ELR (cell line): ENCODE measurements around the gene HRAS.

ENCODE experiments used
- DNase-seq: peaks from one replicate; pipeline ENCODE4 v3.0.0-alpha.2; 2015; ENCODE audit warnings: low read depth

Gene HRAS

GRCh38 chr11:567011-567628 is 31.7 kb upstream of the HRAS start:
- DNase-seq = no peak

- DNase-seq = no peak
These were observed 30.6 kb upstream of the HRAS start for GRCh38 chr11:565921-566509.

GRCh38 chr11:563812-564578 is 28.6 kb upstream of the HRAS start:
- DNase-seq = no peak

- no peak for DNase-seq
These were observed 27.9 kb upstream of the HRAS start for GRCh38 chr11:563066-563811.

- DNase-seq = no peak
These were observed 26.8 kb upstream of the HRAS start for GRCh38 chr11:562046-562645.

GRCh38 chr11:561148-562003 is 26.0 kb upstream of the HRAS start:
- peak; percentile 58 for DNase-seq

GRCh38 chr11:560305-561147 is 25.1 kb upstream of the HRAS start, which contains the start of the genes LMNTD2 and RASSF7:
Gene LMNTD2, minus strand, starts transcription at chr11:560738. Its CDS starts 22 bp downstream, at chr11:560716.
Gene RASSF7, plus strand, starts transcription at chr11:560970. Its CDS starts 799 bp downstream, at chr11:561769.
- peak; percentile 87 for DNase-seq

- no peak for DNase-seq
These were observed 24.4 kb upstream of the HRAS start for GRCh38 chr11:559712-560304.

- no peak for DNase-seq
These were observed 23.7 kb upstream of the HRAS start for GRCh38 chr11:559020-559620.

- no peak for DNase-seq
These were observed 23.1 kb upstream of the HRAS start for GRCh38 chr11:558503-558902.

GRCh38 chr11:557328-558132 is 22.2 kb upstream of the HRAS start:
- DNase-seq = no peak

GRCh38 chr11:556662-557256 is 21.4 kb upstream of the HRAS start:
- DNase-seq = no peak

- DNase-seq = peak; percentile 37
These were observed 20.6 kb upstream of the HRAS start for GRCh38 chr11:555780-556661.

GRCh38 chr11:555227-555779 is 19.9 kb upstream of the HRAS start:
- DNase-seq = no peak

- DNase-seq = peak; percentile 68
These were observed 19.3 kb upstream of the HRAS start for GRCh38 chr11:554428-555226.

GRCh38 chr11:553988-554340 is 18.6 kb upstream of the HRAS start:
- DNase-seq = no peak
